K562 (cell line): ENCODE measurements around the gene SRRM4. TPM values are rescaled to one million over a fixed set of nuclear protein-coding genes. Genes with fewer than 3 reads are reported as not detected.

Source experiments
- ATAC-seq: fragments of 200-7000 bp; cut with Tn5 transposase; 3 replicates; pipeline ENCODE4 v1.9.1; 2020; ENCODE audit warnings: moderate library complexity
- BruUV-seq: library from RNA; stranded (reverse); fragments of 400-500 nt; replicated peaks from 2 replicates; lab custom pipeline; 2021; lab: Mats Ljungman, UMichigan
- CTCF ChIA-PET: fragments of 300-600 bp; formaldehyde crosslinking; extraction: SDS; loops from one replicate; lab custom pipeline; 2021; ENCODE audit warnings: low intra/inter-chr PET ratio; lab: Yijun Ruan, JAX
- POLR2A ChIA-PET: fragments of 300-600, 350-650 bp; sonication (Branson Sonifier 250); formaldehyde crosslinking; extraction: SDS; loops from one replicate; lab custom pipeline; 2021; ENCODE audit warnings: antibody characterized with exemption, inconsistent platforms; lab: Yijun Ruan, JAX
- DNase-seq, 4 experiments: peaks; one replicate each; pipeline versions ENCODE4 v3.0.0 to v3.0.0-alpha.2; 2011 to 2018; ENCODE audit warnings: low spot score in 3 of 4, mixed read lengths in 3 of 4; ENCODE audit errors: extremely low read depth in 1 of 4
- FAIRE-seq: peaks from 2 replicates; lab custom pipeline; 2011; peaks lifted over from hg19 to GRCh38; lab: Jason Lieb, UNC
- H2AFZ ChIP-seq: 2 replicates; pipeline ENCODE4 v1.6.0; 2011; ENCODE audit warnings: low read depth, low read length, control low read depth, inconsistent platforms
- H3K27ac ChIP-seq: fragments of 200-600 bp; 3 replicates; pipeline ENCODE4 v1.8.0; 2011; ENCODE audit warnings: low read depth, mild to moderate bottlenecking, control low read depth, inconsistent platforms, low read length, moderate library complexity, mixed read lengths; ENCODE audit errors: extremely low read depth
- H3K27me3 ChIP-seq, 2 experiments: fragments of 300-600 bp in 1 of 2; 2 replicates in 1 of 2; 3 replicates in 1 of 2; pipeline versions ENCODE4 v1.6.0 to v1.8.0; 2011; ENCODE audit warnings: inconsistent platforms in 2 of 2, low read length in 2 of 2, mild to moderate bottlenecking in 1 of 2, mixed read lengths in 1 of 2, moderate library complexity in 1 of 2; ENCODE audit not compliant: control insufficient read depth in 2 of 2, insufficient read depth in 2 of 2
- H3K36me3 ChIP-seq: fragments of 300-600 bp; 3 replicates; pipeline ENCODE4 v1.8.0; 2011; ENCODE audit warnings: mild to moderate bottlenecking, low read length, inconsistent platforms; ENCODE audit not compliant: control insufficient read depth, insufficient read depth
- H3K4me1 ChIP-seq, 2 experiments: fragments of 200-600 bp in 1 of 2; replicated peaks in 1 of 2; 2 replicates in 1 of 2; 3 replicates in 1 of 2; pipeline versions ENCODE4 v1.5.1 to v1.8.0; 2011; ENCODE audit warnings: inconsistent platforms in 2 of 2, low read length in 2 of 2, mild to moderate bottlenecking in 1 of 2, mixed read lengths in 1 of 2, moderate library complexity in 1 of 2; ENCODE audit not compliant: control insufficient read depth in 2 of 2, insufficient read depth in 2 of 2
- H3K4me2 ChIP-seq: 2 replicates; pipeline ENCODE4 v1.6.1; 2011; ENCODE audit warnings: low read length, control low read depth, inconsistent platforms, mixed read lengths; ENCODE audit not compliant: insufficient read depth
- H3K4me3 ChIP-seq: fragments of 200-600 bp; sonication (generic), shearing (Covaris generic); 2 replicates; pipeline ENCODE4 v1.5.1; 2016; ENCODE audit warnings: control low read depth, inconsistent platforms
- H3K79me2 ChIP-seq: fragments of 200-600 bp; 3 replicates; pipeline ENCODE4 v1.8.0; 2011; ENCODE audit warnings: low read length, inconsistent platforms; ENCODE audit not compliant: control insufficient read depth, insufficient read depth
- H3K9ac ChIP-seq, 2 experiments: 2 replicates each; pipeline versions ENCODE4 v1.6.0 to v1.6.1; 2011; ENCODE audit warnings: low read depth in 2 of 2, low read length in 2 of 2, control low read depth in 1 of 2, inconsistent platforms in 1 of 2, mild to moderate bottlenecking in 1 of 2, mixed read lengths in 1 of 2; ENCODE audit not compliant: insufficient read depth in 1 of 2
- H3K9me1 ChIP-seq: one replicate; pipeline ENCODE4 v1.6.0; 2011; ENCODE audit warnings: inconsistent platforms, mild to moderate bottlenecking, low read length, moderate library complexity; ENCODE audit not compliant: control insufficient read depth, insufficient read depth
- H3K9me3 ChIP-seq: replicated peaks from 2 replicates; pipeline ENCODE4 v1.5.1; 2011; ENCODE audit warnings: low read depth, low read length, inconsistent platforms; ENCODE audit not compliant: control insufficient read depth, insufficient read depth
- H4K20me1 ChIP-seq: replicated peaks from 2 replicates; pipeline ENCODE4 v1.6.1; 2011; ENCODE audit warnings: low read length, inconsistent platforms, mixed read lengths; ENCODE audit not compliant: control insufficient read depth, insufficient read depth
- FOS ChIP-seq: IDR thresholded peaks from 3 replicates; pipeline ENCODE4 v1.6.1; 2011; ENCODE audit not compliant: insufficient read length; ENCODE audit errors: extremely low read depth
- MXI1 ChIP-seq: IDR thresholded peaks from 2 replicates; pipeline ENCODE4 v1.6.1; 2011; ENCODE audit warnings: low read depth, mild to moderate bottlenecking, improper control_type of control experiment, low read length
- MYBL2 ChIP-seq, 2 experiments: fragments of 450-650 bp in 1 of 2; sonication (generic) in 1 of 2; formaldehyde crosslinking in 1 of 2; IDR thresholded peaks; 2 replicates each; pipeline versions ENCODE4 v1.6.1 to v1.8.1; 2017 to 2022; ENCODE audit warnings: borderline replicate concordance in 1 of 2, inconsistent platforms in 1 of 2, low read depth in 1 of 2, mild to moderate bottlenecking in 1 of 2, missing genetic modification reagents in 1 of 2, moderate library complexity in 1 of 2
- PCBP1 ChIP-seq: fragments of 200-400 bp; formaldehyde crosslinking; IDR thresholded peaks from 2 replicates; pipeline ENCODE4 v1.6.1; 2018; ENCODE audit warnings: mild to moderate bottlenecking, low read depth, low read length; ENCODE audit not compliant: poor library complexity, severe bottlenecking
- TGIF2 ChIP-seq: sonication (generic); formaldehyde crosslinking; IDR thresholded peaks from 2 replicates; pipeline ENCODE4 v1.8.1; 2022; ENCODE audit warnings: mild to moderate bottlenecking, missing genetic modification reagents, moderate library complexity
- YY1 ChIP-seq, 3 experiments: IDR thresholded peaks; 2 replicates each; pipeline ENCODE4 v1.6.1; 2011; ENCODE audit warnings: low read length in 2 of 3, mild to moderate bottlenecking in 2 of 3, moderate library complexity in 2 of 3, borderline replicate concordance in 1 of 3, control low read depth in 1 of 3, low read depth in 1 of 3; ENCODE audit not compliant: insufficient read depth in 3 of 3, insufficient replicate concordance in 2 of 3, control insufficient read depth in 1 of 3, insufficient read length in 1 of 3; ENCODE audit errors: extremely low read depth in 1 of 3
- ZC3H11A ChIP-seq: IDR thresholded peaks from 2 replicates; pipeline ENCODE4 v1.6.1; 2012; ENCODE audit warnings: low read depth, low read length, improper control_type of control experiment
- ZNF324 ChIP-seq: fragments of 250-450 bp; sonication (Bioruptor Pico); IDR thresholded peaks from 2 replicates; pipeline ENCODE4 v1.4.0; 2020; ENCODE audit warnings: mild to moderate bottlenecking
- WGBS: fragments of 100-300 bp; shearing (Covaris generic); methylation state at CpG from one replicate; pipeline ENCODE4 v1.1.6; 2016; ENCODE audit warnings: low coverage, mixed read lengths; ENCODE audit not compliant: insufficient coverage; ENCODE audit errors: missing lambda C conversion rate; 5-methylcytosine and 5-hydroxymethylcytosine counted together
- in situ Hi-C: fragments of 300-500 bp; cut with MboI; formaldehyde crosslinking; loops from 4 replicates; pipeline ENCODE4 v1.15.0; 2018; ENCODE audit warnings: inconsistent platforms, mixed read lengths
- intact Hi-C: fragments of 100-400 bp; cut with micrococcal nuclease; formaldehyde crosslinking; loops from 2 replicates; pipeline ENCODE4 v1.14.2; 2022
- polyA plus RNA-seq, 8 experiments: library from polyadenylated mRNA; depleted of rRNA in 4 of 8; stranded (reverse) in 5 of 8; unstranded in 3 of 8; fragments of >200 nt; fragmentation: Nextera tagmentation in 2 of 8; fragmentation: Illumina TruSeq in 1 of 8; extraction: Ambion mirVana in 2 of 8; extraction: Trizol in 1 of 8; gene quantifications; 2 replicates each; pipeline versions ENCODE4 v1.2.1 to v1.2.3, GENCODE V29; 2011 to 2014; ENCODE audit warnings: inconsistent platforms in 1 of 8, missing spikeins in 1 of 8
- total RNA-seq, 7 experiments: library from RNA; depleted of rRNA in 6 of 7; stranded (reverse); fragments of >200 nt in 6 of 7; fragmentation: Illumina TruSeq in 2 of 7; extraction: Trizol in 2 of 7; gene quantifications; 2 replicates each; pipeline versions ENCODE4 v1.2.1 to v1.2.3, GENCODE V29; 2011 to 2021; ENCODE audit warnings: low replicate concordance in 1 of 7
- TF ChIP-seq, protein P1 (sequence below): sonication (generic); formaldehyde crosslinking; IDR thresholded peaks from 2 replicates; pipeline ENCODE4 v1.8.1; 2022; ENCODE audit warnings: missing genetic modification reagents
- TF ChIP-seq, protein P2 (sequence below): sonication (generic); formaldehyde crosslinking; IDR thresholded peaks from 2 replicates; pipeline ENCODE4 v1.8.0; 2022; ENCODE audit warnings: missing genetic modification reagents, mild to moderate bottlenecking, borderline replicate concordance
- TF ChIP-seq, protein P3 (sequence below): sonication (generic); formaldehyde crosslinking; IDR thresholded peaks from 2 replicates; pipeline ENCODE4 v1.8.1; 2023; ENCODE audit warnings: mild to moderate bottlenecking, missing genetic modification reagents

Gene SRRM4
- total and polyA plus RNA-seq, 9 of the 15 experiments (the other 6 are each of a cell fraction or from before 2014, with no cell fraction given) = not detected

DNA sequence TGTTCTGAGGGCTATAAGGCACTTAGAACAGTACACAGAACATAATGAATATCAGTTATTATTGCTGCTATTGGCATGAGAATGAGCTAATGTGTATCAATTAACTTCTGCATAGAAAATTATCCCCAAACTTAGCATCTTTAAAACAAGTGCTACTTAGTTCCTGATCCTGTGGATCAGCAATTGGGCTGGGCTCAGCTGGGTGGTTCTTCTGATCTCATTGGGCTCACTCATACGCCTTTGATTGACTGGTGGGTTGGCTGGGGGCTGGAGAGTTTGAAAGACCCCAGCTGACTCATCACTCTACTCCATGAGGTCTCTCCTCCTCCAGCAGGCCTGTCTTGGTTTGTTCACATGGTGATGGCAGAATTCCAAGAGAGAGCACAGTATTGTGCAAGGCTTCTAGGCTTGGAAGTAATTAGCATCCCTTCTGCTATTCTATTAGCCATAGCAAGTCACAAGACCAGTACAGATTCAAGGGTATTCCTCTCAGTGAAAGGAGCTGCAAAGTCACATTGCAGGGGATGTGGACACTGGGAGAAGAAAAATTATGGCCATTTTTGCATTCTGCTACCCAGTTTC lies 170.2 kb downstream of the SRRM4 start:
- H3K9me3 ChIP-seq = no peaks in the 10 kb centered on the region
- peaks cover 7 to 18% of the 10 kb centered on the region in 2 experiments; a peak in 4 of 5 replicates for H3K4me1 ChIP-seq
- no peak overlapping the region for H3K9ac ChIP-seq
- H3K27me3 ChIP-seq = peaks cover 0 to 10% of the 10 kb centered on the region in 2 experiments; a peak in 1 of 5 replicates
- intact Hi-C loops = no loop called here
- no peak overlapping the region for H3K4me3 ChIP-seq
- ATAC-seq = no peak
- BruUV-seq = no TSS peak
- H2AFZ ChIP-seq = no peak overlapping the region
- no peak for DNase-seq
- ChIA-PET CTCF (no interaction called here), POLR2A (interaction anchor here (0.5 kb wide), 1 partner anchor 14 kb away, joined by 3 read pairs; no protein-coding TSS in a partner anchor)
- H3K79me2 ChIP-seq = no peaks in the 10 kb centered on the region
- H3K9me1 ChIP-seq = no peaks in the 10 kb centered on the region
- no peaks in the 10 kb centered on the region for H3K36me3 ChIP-seq
- H3K27ac ChIP-seq = no peak overlapping the region
- no peaks in the 10 kb centered on the region for H4K20me1 ChIP-seq
- WGBS = 0% methylated on average over 1 of the region's 1 CpG
- in situ Hi-C loops = no loop called here
- H3K4me2 ChIP-seq = no peak overlapping the region
- no peak for FAIRE-seq
- TF ChIP-seq, protein P1, sequence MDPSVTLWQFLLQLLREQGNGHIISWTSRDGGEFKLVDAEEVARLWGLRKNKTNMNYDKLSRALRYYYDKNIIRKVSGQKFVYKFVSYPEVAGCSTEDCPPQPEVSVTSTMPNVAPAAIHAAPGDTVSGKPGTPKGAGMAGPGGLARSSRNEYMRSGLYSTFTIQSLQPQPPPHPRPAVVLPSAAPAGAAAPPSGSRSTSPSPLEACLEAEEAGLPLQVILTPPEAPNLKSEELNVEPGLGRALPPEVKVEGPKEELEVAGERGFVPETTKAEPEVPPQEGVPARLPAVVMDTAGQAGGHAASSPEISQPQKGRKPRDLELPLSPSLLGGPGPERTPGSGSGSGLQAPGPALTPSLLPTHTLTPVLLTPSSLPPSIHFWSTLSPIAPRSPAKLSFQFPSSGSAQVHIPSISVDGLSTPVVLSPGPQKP = no peak
- TF ChIP-seq ZC3H11A = no peak
- no peak for TF ChIP-seq FOS
- no peak for TF ChIP-seq MXI1
- no peak for TF ChIP-seq TGIF2 (CRISPR knock-in tag)
- TF ChIP-seq, protein P2, sequence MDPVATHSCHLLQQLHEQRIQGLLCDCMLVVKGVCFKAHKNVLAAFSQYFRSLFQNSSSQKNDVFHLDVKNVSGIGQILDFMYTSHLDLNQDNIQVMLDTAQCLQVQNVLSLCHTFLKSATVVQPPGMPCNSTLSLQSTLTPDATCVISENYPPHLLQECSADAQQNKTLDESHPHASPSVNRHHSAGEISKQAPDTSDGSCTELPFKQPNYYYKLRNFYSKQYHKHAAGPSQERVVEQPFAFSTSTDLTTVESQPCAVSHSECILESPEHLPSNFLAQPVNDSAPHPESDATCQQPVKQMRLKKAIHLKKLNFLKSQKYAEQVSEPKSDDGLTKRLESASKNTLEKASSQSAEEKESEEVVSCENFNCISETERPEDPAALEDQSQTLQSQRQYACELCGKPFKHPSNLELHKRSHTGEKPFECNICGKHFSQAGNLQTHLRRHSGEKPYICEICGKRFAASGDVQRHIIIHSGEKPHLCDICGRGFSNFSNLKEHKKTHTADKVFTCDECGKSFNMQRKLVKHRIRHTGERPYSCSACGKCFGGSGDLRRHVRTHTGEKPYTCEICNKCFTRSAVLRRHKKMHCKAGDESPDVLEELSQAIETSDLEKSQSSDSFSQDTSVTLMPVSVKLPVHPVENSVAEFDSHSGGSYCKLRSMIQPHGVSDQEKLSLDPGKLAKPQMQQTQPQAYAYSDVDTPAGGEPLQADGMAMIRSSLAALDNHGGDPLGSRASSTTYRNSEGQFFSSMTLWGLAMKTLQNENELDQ = no peak
- no peak for TF ChIP-seq PCBP1
- no peak for TF ChIP-seq MYBL2 (IDR thresholded peaks at IDR 0.05; ENCODE audit: low read depth)
- TF ChIP-seq MYBL2 (CRISPR knock-in tag; IDR thresholded peaks at IDR 0.05; ENCODE audit: borderline replicate concordance) = no peak
- no peak for TF ChIP-seq YY1 (IDR thresholded peaks at IDR 0.05; ENCODE audit: borderline replicate concordance in 1 of 3, control insufficient read depth in 1 of 3, extremely low read depth in 1 of 3, insufficient read depth in 3 of 3, insufficient read length in 1 of 3, insufficient replicate concordance in 2 of 3, low read depth in 1 of 3, low read length in 2 of 3)
- TF ChIP-seq, protein P3, sequence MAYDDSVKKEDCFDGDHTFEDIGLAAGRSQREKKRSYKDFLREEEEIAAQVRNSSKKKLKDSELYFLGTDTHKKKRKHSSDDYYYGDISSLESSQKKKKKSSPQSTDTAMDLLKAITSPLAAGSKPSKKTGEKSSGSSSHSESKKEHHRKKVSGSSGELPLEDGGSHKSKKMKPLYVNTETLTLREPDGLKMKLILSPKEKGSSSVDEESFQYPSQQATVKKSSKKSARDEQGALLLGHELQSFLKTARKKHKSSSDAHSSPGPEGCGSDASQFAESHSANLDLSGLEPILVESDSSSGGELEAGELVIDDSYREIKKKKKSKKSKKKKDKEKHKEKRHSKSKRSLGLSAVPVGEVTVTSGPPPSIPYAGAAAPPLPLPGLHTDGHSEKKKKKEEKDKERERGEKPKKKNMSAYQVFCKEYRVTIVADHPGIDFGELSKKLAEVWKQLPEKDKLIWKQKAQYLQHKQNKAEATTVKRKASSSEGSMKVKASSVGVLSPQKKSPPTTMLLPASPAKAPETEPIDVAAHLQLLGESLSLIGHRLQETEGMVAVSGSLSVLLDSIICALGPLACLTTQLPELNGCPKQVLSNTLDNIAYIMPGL (CRISPR knock-in tag) = no peak
- no peak for TF ChIP-seq ZNF324 (CRISPR knock-in tag)
